HG03097 (cell line): Measurements from ENCODE around the gene GET4.

ENCODE experiments used
- ATAC-seq: cut with Tn5 transposase; IDR thresholded peaks from one replicate; pipeline ENCODE4 v1.9.1; 2021; ENCODE audit not compliant: unreplicated experiment, low FRiP score

Gene GET4

DNA sequence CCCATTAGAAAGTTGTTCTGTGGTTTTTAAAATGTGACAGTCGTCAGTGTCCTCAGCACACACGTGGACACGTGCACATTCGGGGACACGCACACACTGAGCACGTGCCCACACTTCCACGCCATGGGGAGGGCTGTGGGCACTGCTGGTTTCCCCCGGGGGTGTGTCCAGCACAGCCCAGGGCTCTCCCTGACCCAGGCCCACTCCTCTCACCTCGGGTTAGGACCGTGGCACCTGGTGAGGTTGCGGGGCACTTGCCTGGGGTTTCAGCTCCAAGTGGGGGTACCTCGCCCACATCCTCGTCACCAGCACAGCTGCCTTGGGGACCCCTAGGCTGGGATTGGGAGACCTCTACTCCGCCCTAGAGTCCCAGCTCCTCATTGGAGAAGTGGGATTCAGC is 20.7 kb downstream of the GET4 start:
- no peak for ATAC-seq

DNA sequence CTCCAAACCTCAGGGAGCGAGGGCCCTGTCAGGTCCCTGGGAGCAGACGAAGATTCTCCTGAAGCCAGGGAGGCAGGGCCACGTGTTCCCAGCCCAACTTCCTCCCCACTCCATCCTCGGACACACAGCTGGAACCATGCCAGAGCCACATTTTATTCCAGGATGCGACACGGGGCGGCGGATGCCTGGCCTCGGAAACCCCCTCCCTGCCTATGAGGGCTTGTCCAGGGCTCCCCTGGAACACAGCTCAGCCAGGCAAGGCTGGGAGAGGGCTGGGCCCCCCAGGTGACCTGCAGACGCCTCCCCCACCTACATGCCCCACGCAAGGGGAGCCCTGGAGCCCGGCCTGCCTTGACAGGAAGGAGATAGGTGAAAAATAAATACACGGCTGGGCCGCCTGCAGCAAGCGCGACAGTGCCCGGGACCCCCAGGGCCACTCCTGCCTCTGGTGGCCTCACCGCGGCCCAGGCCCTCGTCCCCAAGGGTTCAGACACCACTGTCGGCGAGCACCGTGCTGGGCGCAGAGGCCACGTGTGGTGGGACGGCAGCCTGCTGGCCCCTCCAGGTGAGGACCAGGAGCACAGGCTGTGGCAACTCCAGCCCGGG is 21.5 kb downstream of the GET4 start:
- no peak for ATAC-seq

DNA sequence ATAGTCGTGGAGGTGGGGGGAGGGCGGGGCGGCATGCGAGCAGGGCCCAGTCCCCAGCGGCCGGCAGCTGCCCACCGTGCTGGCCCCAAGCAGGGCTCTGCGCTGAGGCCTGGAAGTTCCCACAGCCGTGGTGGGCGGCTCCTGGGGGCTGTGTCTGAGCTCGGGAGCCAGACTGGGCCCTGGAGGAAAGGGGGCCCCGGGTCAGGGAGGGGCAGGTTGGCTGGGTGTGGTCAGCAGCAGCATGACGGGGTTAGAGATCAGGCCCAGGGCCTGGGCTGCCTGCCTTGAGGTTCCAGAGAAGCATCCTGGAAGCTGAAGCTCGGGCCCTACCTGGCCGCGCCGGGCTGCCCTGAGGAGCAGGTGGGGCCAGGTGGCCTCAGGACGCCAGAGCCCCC is 22.1 kb downstream of the GET4 start:
- no peak for ATAC-seq

DNA sequence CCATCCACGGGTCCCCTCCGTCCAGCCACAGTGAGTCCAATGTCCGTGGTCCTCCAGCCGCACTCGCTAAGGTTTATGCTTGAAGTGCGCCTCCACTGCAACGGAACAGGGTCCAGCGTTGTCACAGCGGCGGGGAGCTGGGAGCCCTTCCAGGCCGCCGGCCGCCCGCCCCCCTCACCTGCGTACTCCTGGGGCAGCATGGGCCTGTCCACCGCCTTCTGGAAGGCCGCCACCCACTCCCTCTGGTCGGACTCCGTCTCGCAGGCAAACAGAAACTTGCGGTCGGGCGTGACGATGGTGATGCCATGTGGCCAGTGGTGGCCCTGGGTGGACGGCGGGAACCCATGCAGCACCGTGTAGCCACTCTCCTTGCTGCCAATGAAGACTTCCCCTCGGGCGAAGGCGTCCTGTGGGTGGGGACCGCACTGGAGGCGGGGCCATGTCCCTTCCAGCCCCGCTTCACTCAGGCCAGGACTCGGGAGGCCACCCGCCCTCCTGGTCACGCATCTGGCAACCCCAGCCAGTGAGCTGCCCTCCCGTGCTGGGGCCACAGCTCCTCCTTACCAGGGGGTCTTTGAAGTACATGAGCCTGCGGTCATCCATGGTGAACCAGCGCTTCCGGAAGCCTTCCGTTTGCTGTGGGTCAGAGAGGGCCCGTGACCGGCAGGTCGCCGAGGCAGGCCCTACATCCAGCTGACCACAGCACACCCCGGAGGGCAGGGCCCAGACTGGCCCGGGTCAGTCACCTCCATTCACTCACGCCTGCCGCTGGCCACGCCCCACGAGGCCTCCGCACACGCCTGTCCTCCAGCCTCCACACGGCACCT is 22.7 kb downstream of the GET4 start:
- no peak for ATAC-seq

DNA sequence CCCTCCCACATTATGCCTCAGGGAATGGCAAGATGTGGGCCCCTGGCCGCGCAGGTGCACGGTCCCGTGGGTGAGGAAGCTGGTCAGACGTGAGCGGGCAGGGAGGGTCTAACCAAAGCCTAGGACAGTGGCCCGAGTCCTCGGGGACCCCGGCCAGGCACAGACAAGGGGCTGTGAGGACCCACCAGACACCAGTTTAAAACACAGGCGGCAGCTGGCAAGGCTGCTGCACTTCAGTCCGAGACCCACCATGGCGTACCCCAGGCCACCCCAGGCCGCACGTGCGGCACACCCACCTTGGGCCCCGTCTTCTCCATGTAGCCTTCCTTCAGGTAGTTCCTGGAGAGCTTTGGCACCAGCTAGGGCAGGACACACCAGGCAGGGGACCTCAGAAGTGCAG is 23.5 kb downstream of the GET4 start:
- ATAC-seq = no peak

DNA sequence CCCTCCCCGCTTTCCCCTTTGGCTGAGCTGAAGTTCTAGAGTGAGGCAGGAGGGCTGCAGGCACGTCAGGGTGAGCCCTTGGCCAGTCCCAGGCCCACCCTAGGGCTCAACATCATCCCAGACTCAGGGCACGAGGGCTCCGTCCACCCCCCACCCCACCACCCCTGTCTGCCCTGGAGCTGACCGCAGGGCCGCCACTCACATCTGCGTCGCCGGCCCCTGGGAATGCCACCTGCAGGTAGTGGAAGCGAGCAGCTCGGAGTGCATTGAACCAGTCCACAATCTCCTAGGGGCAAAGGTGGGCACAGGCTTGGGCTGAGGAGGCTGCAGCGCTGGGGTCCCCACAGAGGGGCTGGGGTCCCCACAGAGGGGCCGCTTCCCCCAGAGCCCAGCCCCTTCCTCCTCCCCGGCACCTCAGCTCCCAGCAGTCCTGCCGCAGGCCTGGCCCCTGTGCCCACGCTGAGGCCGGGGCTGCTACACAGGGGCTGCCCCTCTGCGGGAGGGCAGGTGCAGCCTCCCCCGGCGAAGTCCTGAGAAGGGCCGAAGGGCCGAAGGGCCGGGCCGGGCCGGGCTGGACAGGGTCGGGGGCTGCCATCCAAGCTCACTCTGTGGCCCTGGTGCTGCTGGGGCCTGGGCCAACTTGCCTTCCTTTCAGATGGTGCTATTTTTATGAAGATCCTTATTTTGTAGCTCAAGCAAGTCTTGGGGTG is 24.1 kb downstream of the GET4 start:
- no peak for ATAC-seq

DNA sequence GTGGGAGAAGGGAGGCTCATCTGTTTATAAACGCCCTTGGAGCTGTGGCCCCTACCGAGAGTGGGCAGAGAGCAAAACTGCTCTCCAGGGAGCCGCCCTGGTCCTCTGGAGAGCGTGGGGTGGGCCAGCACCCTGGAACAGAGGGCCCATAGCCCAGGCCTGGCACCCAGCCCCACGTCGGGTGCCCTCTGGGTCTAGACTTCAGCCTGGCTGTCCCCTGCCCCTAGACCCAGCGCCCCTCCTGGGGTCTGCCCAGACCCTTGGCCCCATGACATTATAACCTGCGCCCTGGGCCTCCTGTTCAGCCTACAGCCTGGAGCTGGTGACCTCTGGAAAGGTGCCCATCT is 24.7 kb downstream of the GET4 start:
- ATAC-seq = no peak

DNA sequence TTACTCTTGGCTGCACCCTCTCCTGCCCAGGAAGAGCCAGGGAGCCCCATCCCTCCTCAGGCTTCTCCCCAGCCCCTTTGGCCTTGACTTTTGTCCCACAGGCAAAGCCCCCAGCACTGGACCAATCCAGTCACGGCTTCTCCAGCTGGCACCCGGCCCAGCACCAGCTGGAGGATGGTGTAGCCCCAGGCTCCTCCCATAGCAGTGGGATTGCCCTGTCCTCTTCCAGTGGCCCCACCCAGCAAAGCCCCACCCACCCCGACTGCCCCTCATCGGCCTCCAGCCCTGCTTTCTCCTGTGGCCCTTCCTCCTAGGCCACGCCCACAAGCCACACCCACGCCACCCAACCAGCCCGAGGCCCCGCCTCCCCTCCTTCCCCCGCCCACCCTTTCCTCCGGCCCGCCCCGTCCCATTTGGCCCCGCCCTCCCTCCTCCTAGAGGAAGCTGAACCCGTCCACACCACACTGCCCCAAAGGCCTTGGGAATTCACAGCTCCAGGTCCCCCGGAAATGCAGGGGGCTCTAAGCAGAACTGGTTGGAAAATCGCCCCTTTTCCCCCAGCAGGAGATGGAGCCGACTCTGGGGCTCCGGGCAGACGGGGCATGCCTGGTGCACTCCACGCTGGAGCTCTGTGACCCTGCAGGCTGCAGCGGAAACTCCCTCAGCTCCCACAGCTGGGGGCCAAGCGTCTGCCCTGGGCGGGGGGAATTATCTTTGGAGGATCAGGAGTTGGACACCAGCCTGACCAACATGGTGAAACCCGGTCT is 25.2 kb downstream of the GET4 start:
- ATAC-seq = no peak

DNA sequence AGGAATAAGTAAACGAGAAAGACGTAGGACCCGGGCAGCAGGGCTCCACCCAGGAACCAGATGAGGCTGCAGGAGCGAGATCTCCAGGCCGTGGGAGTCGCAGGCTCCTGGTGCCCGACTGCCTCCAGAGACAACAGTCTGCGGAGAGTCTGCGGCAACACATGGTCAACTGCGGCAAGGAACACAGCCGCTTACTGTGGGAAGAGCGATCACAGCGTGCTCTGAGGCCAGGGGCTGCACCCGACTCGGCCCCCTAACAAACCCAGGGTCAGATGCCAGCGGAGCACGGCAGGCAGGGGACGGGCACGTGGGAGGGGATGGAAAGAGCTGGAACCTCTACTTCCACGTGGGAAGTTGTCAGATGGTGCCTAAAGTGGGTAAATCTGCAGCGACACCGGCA is 26.6 kb downstream of the GET4 start:
- ATAC-seq = no peak

DNA sequence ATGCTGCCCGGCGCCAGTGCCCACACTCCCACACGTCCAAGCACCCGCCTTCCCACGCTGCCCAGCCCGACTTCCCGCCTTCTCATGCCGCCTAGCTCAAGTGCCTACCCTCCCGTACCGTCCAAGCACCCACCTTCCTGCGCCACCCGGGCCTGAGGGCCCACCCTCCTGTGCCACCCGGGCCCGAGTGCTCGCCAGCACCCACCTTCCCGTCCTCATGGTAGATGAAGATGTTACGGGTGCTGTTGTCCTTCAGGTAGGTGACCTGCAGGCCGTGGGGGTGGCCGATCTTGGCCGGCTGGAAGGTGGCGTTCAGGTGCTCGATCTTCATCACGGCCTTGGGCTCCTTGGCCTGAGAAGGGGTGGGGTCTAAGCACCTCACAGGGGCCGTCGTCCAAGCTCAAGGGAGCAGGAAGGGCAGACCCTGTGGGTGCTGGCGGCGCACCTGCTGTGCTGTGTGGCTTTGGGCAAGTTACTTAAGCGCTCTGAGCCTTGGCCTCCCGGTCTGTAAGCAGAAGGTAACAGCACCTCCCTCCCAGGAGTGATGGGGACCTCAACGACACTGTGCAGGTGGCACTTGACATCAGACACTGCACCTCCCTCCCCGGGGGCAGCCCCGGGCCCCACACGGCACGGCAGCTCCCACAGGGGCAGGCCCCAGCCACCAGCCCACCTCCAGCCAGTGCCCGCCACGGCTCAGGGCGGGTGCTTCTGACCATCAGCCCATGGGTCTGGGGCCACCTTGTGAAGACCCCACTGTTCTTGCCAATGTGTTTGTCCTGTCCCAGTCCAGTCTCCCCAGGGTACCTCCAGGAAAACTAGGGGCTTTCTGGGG is 27.8 kb downstream of the GET4 start:
- no peak for ATAC-seq

DNA sequence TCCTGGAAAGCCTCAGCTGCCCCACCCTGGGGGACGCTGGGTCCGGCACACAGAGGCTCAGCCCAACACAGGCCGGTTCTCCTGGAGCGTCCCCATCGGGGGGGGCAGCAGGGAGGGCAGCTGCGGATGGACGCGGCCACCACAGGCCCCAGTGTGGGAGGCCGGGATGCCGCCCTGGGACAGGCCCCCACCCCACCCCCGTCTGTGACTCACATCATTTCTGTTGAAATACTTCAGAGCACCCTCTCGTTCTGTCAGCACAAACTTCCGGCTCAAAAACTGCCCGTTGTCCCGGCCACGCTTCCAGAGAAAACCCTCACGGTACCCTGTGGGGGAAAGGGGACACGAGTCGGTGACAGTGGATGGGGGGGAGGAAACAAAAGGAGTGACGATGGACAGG is 28.5 kb downstream of the GET4 start:
- no peak for ATAC-seq

DNA sequence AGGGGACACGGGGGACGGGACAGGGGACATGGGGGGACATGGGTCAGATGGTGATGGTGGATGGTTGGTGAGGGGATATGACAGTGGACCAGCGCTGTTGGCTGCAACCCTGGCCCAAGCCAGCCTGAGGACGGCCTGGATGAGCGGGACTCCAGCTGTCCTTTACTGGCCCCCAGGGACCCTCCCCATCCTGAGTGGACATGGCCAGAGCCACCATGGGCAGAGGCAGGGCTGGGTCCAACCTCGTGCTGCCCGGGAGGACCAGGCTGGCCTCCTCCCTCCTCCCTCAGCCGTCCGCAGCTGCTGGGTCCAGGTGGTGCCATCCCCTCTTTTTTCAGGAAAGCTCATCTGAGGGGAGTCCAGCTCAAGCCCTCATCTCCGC is 30.4 kb downstream of the GET4 start:
- ATAC-seq = no peak

DNA sequence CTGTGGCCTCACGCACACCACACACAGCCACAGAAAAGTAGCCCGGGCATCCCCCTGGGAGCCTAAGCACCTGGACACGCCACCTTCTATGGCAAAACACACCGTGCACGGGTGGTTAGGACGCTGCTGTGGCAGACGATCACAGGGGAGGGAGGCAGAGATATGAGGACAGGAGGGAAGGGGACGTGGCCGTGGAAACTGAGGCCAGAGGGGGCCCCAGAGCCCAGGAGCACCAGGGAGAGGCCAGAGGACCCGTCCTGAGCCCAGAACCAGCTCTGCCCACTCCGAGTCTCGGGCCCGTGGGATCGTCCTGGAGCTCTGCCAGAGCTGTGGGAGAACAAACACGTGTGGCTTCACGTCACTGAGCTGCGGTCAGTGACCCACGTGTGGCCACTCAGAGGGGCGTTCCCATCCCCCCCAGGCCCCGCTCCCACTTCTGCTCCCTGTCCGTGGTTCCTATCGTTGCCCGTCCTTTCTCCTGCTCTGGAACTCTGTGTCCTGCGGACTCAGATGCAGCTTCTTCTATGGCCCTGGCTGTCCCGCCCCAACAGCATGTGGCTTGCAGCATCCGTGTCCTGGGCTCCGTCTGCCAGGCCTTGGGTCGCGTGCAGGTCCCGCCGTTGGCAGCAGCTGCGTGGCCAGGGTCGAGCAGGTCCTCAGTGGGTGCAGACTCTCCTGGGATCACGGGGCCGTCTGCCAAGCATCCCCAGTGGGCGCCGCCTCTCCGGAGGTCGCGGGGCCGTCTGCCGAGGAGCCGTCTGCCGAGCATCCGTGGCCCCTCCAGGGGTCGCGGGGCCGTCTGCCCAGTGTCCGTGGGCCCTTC is 31.0 kb downstream of the GET4 start:
- no peak for ATAC-seq

DNA sequence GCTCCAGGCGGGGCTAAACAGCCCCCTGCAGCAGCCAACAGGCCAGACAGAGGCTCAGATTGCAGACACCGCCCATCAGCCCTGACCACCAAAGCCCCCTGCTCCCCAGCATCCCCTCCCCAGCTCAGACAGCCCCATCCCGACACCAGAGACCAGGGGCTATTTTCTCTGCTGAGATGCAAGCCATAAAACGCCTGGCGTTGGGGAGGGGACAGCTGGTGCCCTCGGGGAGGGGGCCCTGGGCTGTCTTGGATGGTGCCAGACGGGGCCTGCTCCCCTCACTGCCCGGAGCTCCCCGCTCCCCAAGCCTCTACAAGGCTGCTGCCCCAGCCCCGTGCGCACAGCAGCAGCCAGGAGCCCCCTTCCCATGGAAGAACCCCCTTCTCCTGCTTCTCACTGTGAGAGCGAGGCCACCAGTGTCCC is 31.8 kb downstream of the GET4 start:
- ATAC-seq = no peak

DNA sequence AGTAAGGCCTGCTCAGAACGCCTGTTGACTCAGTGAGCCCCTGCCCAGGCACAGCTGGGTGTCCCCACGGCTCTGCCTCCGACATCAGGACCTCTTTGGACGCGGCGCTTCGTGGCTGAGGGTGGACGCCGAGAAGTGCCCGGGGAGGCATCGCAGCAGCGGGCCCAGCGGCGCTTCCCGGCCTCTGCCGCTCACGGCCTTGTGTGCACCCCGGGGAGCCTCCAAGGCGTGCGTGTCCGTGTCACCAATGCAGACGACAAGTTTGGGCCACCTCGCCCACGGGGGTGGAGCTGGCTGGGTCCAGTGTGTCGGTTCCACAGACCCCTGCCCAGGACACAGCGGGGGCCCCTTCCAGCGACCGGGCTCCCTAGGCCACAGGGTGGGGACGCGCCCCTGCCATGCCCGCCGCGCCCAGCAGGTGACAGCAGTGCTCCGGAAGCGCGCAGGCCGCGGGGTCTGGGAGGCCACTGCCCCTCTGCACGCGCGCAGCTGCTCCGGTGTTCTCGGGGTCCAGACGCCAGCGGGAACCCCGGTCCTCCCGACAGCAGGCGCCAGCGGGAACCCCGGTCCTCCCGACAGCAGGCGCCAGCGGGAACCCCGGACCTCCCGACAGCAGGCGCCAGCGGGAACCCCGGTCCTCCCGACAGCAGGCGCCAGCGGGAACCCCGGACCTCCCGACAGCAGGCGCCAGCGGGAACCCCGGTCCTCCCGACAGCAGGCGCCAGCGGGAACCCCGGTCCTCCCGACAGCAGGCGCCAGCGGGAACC is 32.4 kb downstream of the GET4 start:
- peak; percentile 62 for ATAC-seq

DNA sequence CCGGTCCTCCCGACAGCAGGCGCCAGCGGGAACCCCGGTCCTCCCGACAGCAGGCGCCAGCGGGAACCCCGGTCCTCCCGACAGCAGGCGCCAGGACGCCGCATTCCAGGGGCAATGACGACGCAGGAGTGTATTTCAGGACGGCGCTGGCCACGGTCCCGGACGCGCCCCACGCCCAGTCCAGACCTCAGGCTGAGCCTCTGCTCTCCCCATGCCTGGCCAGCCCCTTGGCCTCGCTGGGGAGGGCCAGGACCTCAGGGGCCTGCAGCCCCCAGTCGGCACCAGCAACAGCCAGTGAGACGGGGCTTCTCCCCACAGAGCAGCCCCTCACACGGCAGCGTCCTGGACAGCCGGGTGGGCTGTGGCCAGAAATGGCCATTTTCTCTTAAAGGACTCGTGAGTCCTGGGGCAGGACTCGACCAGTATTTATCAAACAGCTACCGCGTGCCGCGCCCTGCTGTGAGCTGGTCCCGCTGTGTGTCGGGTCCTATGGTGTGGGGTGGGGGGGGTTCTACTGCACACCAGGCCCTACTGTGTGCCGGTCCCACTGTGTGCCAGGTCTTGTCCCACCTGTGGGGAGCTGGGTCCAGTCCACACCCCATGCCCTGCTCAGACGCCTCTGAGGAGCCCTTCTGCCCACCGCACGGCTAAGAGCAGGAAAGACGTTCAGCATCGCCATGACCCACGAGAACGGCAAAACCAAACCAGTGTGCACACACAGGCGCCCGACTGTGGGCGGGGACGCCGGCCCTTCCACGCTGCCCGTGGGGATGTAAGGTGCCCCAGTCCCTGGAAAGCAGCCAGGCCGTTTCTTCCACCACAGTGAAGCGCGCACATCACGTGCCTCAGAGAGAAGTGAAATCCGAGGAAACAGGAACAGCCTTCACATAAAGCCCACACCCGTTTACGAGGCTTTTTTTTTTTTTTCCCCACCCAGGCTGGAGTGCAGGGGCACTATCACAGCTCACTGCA is 33.3 kb downstream of the GET4 start:
- no peak for ATAC-seq

DNA sequence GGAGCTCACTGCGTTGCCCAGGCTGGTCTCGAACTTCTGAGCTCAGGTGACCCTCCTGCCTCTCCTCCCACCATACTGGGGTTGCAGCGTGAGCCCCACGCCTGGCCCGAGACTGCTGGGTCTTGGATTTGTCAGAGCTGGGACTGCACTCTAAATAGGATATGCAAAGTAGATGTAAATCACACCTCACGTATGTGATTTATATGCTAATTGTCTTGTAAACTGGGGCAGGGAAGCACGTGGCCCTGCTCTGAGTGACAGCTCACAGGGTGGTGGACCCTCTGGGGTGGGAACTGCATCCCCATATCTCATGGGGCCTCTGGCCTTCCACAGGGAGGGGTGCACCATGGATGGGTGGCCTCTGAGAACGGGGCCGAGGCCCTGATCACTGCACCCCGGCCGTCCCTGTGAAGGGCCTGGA is 34.1 kb downstream of the GET4 start:
- ATAC-seq = no peak
